ENCODE results near the gene CSF1. TPM values are rescaled to one million over a fixed set of nuclear protein-coding genes. Genes with fewer than 3 reads are reported as not detected.

CSF1 gene
- total and polyA plus RNA-seq, 2 experiments from 2014 or later, result 9.1 to 19.1 TPM

DNA sequence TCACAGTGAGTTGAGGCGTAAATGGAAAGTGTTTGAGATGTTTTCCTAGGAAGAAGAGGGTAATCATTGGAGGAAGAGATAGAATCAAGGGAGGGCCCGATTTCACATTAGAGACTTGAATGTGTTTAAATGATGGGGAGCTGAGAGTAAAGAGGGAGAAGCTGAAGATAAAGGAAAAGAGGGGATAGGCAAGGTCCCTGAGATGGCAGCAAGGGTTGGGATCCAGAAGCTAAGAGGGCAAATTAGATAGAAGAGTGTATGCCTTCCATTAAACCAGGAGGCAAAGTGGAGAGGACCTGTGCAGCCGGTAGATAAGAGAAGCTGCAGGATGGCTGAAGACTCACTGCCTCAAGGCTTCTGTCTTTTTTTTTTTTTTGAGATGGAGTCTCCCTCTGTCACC is 21.6 kb upstream of the CSF1 start:
- Histone ChIP-seq H3K4me1 (ENCODE audit: insufficient read depth) (no peaks in the 10 kb centered on the region), H3K27ac (no peak overlapping the region), H3K9me3 (ENCODE audit: low read depth) (no peaks in the 10 kb centered on the region), H4K20me1 (ENCODE audit: insufficient read depth, poor library complexity, severe bottlenecking) (no peaks in the 10 kb centered on the region), H3K27me3 (no peaks in the 10 kb centered on the region), H3K36me3 (replicated peaks; ENCODE audit: insufficient read depth, low read depth) (no peaks in the 10 kb centered on the region), H3K4me3 (no peak overlapping the region), H3K4me2 (no peak overlapping the region), H3K79me2 (no peaks in the 10 kb centered on the region), H2AFZ (no peak overlapping the region), H3K9me2 (replicated peaks; ENCODE audit: insufficient read depth) (no peaks in the 10 kb centered on the region)
- WGBS (ENCODE audit: low lambda C conversion rate, missing lambda C conversion rate), result 88% methylated on average over 3 of the region's 3 CpGs
- TF ChIP-seq EZH2 (IDR thresholded peaks at IDR 0.05; ENCODE audit: borderline replicate concordance) (no peak), EZH2phosphoT487 (IDR thresholded peaks at IDR 0.05; ENCODE audit: low read depth, severe bottlenecking, unreplicated experiment) (no peak)
- TF ChIP-seq, protein P1, sequence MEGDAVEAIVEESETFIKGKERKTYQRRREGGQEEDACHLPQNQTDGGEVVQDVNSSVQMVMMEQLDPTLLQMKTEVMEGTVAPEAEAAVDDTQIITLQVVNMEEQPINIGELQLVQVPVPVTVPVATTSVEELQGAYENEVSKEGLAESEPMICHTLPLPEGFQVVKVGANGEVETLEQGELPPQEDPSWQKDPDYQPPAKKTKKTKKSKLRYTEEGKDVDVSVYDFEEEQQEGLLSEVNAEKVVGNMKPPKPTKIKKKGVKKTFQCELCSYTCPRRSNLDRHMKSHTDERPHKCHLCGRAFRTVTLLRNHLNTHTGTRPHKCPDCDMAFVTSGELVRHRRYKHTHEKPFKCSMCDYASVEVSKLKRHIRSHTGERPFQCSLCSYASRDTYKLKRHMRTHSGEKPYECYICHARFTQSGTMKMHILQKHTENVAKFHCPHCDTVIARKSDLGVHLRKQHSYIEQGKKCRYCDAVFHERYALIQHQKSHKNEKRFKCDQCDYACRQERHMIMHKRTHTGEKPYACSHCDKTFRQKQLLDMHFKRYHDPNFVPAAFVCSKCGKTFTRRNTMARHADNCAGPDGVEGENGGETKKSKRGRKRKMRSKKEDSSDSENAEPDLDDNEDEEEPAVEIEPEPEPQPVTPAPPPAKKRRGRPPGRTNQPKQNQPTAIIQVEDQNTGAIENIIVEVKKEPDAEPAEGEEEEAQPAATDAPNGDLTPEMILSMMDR (IDR thresholded peaks at IDR 0.05; ENCODE audit: poor library complexity), result no peak
- DNase-seq (ENCODE audit: low spot score), result no peak

DNA sequence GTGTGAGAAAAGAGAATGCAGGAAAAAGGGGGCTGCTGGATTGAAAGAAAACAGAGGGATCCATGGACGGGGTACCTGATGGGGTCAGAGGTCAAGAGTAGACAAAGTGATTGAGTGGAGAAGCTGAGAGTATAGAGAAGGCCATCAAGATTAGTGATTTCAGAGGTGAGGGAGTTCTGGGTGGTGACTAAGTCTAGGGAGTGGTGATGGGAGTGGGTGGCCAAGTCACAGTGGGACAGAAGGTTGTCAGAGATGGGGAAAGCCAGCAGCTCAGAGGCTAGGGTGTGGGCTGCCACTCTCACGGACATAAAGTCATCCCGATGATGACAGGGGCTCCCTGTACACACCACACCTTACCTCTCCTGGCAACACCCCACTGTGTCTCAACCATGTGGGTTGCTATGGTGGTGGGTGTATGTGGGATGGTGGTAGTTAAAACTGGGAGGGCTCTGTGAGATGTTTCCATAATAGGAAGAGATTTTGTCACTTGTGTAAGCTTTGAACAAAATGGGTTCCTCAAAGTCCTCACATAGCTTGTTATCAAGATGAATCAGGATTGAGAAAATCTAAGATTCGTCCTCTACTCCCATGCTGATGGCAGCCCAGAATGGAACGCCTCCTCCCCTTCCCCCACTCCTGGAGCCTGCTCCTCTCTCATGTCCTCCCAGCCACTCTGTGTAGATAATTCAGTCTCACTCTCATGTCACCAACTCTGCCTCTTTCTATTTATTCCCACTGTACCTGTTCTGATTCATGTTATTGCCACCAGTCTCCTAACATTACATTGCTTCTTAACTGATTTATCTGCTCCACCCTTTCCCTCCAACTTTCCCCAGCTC is 20.3 kb upstream of the CSF1 start:
- no peaks in the 10 kb centered on the region for H3K36me3 ChIP-seq (replicated peaks; ENCODE audit: insufficient read depth, low read depth)
- H3K79me2 ChIP-seq, result no peaks in the 10 kb centered on the region
- H3K9me3 ChIP-seq (ENCODE audit: low read depth), result no peaks in the 10 kb centered on the region
- 89% methylated on average over 5 of the region's 5 CpGs for whole genome bisulfite sequencing (ENCODE audit: low lambda C conversion rate, missing lambda C conversion rate)
- H3K27me3 ChIP-seq, result no peaks in the 10 kb centered on the region
- no peak overlapping the region for H3K4me2 ChIP-seq
- H4K20me1 ChIP-seq (ENCODE audit: insufficient read depth, poor library complexity, severe bottlenecking), result no peaks in the 10 kb centered on the region
- no peak overlapping the region for H3K4me3 ChIP-seq
- no peak overlapping the region for H2AFZ ChIP-seq
- no peaks in the 10 kb centered on the region for H3K9me2 ChIP-seq (replicated peaks; ENCODE audit: insufficient read depth)
- no peak for DNase-seq (ENCODE audit: low spot score)
- TF ChIP-seq EZH2phosphoT487 (IDR thresholded peaks at IDR 0.05; ENCODE audit: low read depth, severe bottlenecking, unreplicated experiment) (no peak), EZH2 (IDR thresholded peaks at IDR 0.05; ENCODE audit: borderline replicate concordance) (no peak)
- TF ChIP-seq, protein P1 (IDR thresholded peaks at IDR 0.05; ENCODE audit: poor library complexity), result no peak
- H3K27ac ChIP-seq, result no peak overlapping the region
- no peaks in the 10 kb centered on the region for H3K4me1 ChIP-seq (ENCODE audit: insufficient read depth)

DNA sequence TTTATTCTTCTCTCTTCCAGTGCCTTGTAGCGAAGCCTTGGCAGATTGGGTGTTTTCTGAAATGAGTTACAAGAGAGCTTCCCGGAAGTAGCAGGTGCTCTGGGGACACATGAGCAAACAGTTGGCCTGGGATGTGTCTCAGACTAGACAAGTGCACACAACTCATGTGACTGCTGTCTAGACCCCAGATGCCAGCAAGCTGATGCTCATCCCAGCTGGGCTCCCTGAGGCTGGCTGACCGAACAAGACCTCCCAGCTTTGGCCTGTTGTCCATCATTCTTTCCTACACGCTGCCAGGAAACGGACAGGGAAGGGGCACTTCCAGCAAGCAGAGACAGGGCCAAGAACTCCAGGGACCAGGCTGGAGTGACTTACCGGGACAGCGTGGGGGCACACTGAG is 18.7 kb upstream of the CSF1 start:
- Histone ChIP-seq H3K4me1 (ENCODE audit: insufficient read depth) (no peaks in the 10 kb centered on the region), H3K4me3 (no peak overlapping the region), H4K20me1 (ENCODE audit: insufficient read depth, poor library complexity, severe bottlenecking) (no peaks in the 10 kb centered on the region), H3K36me3 (replicated peaks; ENCODE audit: insufficient read depth, low read depth) (no peaks in the 10 kb centered on the region), H3K27ac (no peak overlapping the region), H2AFZ (no peak overlapping the region), H3K4me2 (no peak overlapping the region), H3K27me3 (no peaks in the 10 kb centered on the region), H3K9me3 (ENCODE audit: low read depth) (no peaks in the 10 kb centered on the region), H3K79me2 (no peaks in the 10 kb centered on the region), H3K9me2 (replicated peaks; ENCODE audit: insufficient read depth) (no peaks in the 10 kb centered on the region)
- no peak for DNase-seq (ENCODE audit: low spot score)
- 84% methylated on average over 7 of the region's 7 CpGs for WGBS (ENCODE audit: low lambda C conversion rate, missing lambda C conversion rate)
- TF ChIP-seq, protein P1 (IDR thresholded peaks at IDR 0.05; ENCODE audit: poor library complexity), result no peak
- TF ChIP-seq EZH2phosphoT487 (IDR thresholded peaks at IDR 0.05; ENCODE audit: low read depth, severe bottlenecking, unreplicated experiment), result no peak
- TF ChIP-seq EZH2 (IDR thresholded peaks at IDR 0.05; ENCODE audit: borderline replicate concordance), result no peak
